ENCODE measurements around the gene NDST1. TPM values are rescaled to one million over a fixed set of nuclear protein-coding genes. Genes with fewer than 3 reads are reported as not detected.

NDST1 gene
- total RNA-seq, 3 donors from 2014 or later: 58.1 to 66.5 (median 60.6) TPM

GRCh38 chr5:150511578-150512367 lies 3.8 kb downstream of the NDST1 start:
- DNase-seq: peak; percentile 92 to 95 (median 93)
- peak; percentile 85 for ATAC-seq
- TF ChIP-seq CTCF (IDR thresholded peaks at IDR 0.05): no peak
- H3K4me3 ChIP-seq: no peak overlapping the region
- intact Hi-C loops (cut with DNase I, micrococcal nuclease): no loop called here
- peaks cover 68% of the 10 kb centered on the region for H3K4me1 ChIP-seq (ENCODE audit: low read depth)
- H3K36me3 ChIP-seq (ENCODE audit: low read depth): no peaks in the 10 kb centered on the region
- H3K9me3 ChIP-seq: no peaks in the 10 kb centered on the region

- Histone ChIP-seq H3K4me3 (no peak overlapping the region), H3K36me3 (ENCODE audit: low read depth) (no peaks in the 10 kb centered on the region), H3K9me3 (no peaks in the 10 kb centered on the region), H3K4me1 (ENCODE audit: low read depth) (peaks cover 64% of the 10 kb centered on the region)
- peak; percentile 55 for ATAC-seq
- TF ChIP-seq CTCF (IDR thresholded peaks at IDR 0.05): no peak
- peak in 2 of 3 donors; percentile 48 to 65 for DNase-seq
- intact Hi-C loops (cut with DNase I, micrococcal nuclease): no loop called here
Measured at GRCh38 chr5:150512368-150512747, 4.4 kb downstream of the NDST1 start.

- DNase-seq (peak in 2 of 3 donors; percentile 40 to 50), ATAC-seq (no peak)
- no peaks in the 10 kb centered on the region for H3K9me3 ChIP-seq
- no peak for TF ChIP-seq CTCF (IDR thresholded peaks at IDR 0.05)
- intact Hi-C loops (cut with DNase I, micrococcal nuclease): no loop called here
- no peaks in the 10 kb centered on the region for H3K36me3 ChIP-seq (ENCODE audit: low read depth)
- H3K4me3 ChIP-seq: no peak overlapping the region
- H3K4me1 ChIP-seq (ENCODE audit: low read depth): peaks cover 64% of the 10 kb centered on the region
Measured at GRCh38 chr5:150513375-150514309, 5.7 kb downstream of the NDST1 start.

GRCh38 chr5:150514708-150515211 lies 6.8 kb downstream of the NDST1 start:
- no peaks in the 10 kb centered on the region for H3K9me3 ChIP-seq
- intact Hi-C loops (cut with DNase I, micrococcal nuclease): no loop called here

More at GRCh38 chr5:150514708-150515211, 6.8 kb downstream of the NDST1 start:
- DNase-seq: peak in 1 of 3 donors; percentile 56
- ATAC-seq: no peak
- no peak overlapping the region for H3K4me3 ChIP-seq
- no peak for TF ChIP-seq CTCF (IDR thresholded peaks at IDR 0.05)
- H3K36me3 ChIP-seq (ENCODE audit: low read depth): no peaks in the 10 kb centered on the region
- peaks cover 55% of the 10 kb centered on the region for H3K4me1 ChIP-seq (ENCODE audit: low read depth)
